H1 (cell line): ENCODE measurements around the gene EXTL1. TPM values are rescaled to one million over a fixed set of nuclear protein-coding genes. Genes with fewer than 3 reads are reported as not detected.

Experiments
- NANOG ChIP-seq: IDR thresholded peaks from 2 replicates; pipeline ENCODE4 v1.6.1; 2011; ENCODE audit warnings: low read length, low read depth, mild to moderate bottlenecking, inconsistent platforms; ENCODE audit not compliant: insufficient read depth, poor library complexity, severe bottlenecking
- SAP30 ChIP-seq: fragments of 300-600 bp; sonication (generic); IDR thresholded peaks from 2 replicates; pipeline ENCODE4 v1.7.1; 2012; ENCODE audit warnings: low read length, moderate library complexity, mild to moderate bottlenecking, inconsistent platforms; ENCODE audit not compliant: insufficient read depth, insufficient replicate concordance
- SIN3A ChIP-seq, 2 experiments: IDR thresholded peaks in 1 of 2; conservative IDR thresholded peaks in 1 of 2; 2 replicates each; pipeline ENCODE4 v1.6.1; 2011 to 2012; ENCODE audit warnings: low read length in 2 of 2, improper control_type of control experiment in 1 of 2, low read depth in 1 of 2, mild to moderate bottlenecking in 1 of 2
- TEAD4 ChIP-seq: IDR thresholded peaks from 2 replicates; pipeline ENCODE4 v1.6.1; 2012; ENCODE audit warnings: low read depth, low read length, inconsistent platforms, mixed read lengths
- USF2 ChIP-seq: IDR thresholded peaks from 2 replicates; pipeline ENCODE4 v1.6.1; 2011; ENCODE audit warnings: low read length, improper control_type of control experiment
- polyA plus RNA-seq, 7 experiments: library from polyadenylated mRNA; depleted of rRNA in 3 of 7; stranded (reverse) in 5 of 7; unstranded in 2 of 7; fragments of >200 nt in 5 of 7; fragments of 200-250 nt in 2 of 7; gene quantifications; 1 replicate in 5 of 7; 2 replicates in 1 of 7; 4 replicates in 1 of 7; pipeline versions ENCODE4 v1.2.1 to v1.2.3, GENCODE V29; 2011 to 2013; ENCODE audit warnings: missing spikeins in 2 of 7, mixed read lengths in 2 of 7
- total RNA-seq: library from RNA; stranded (reverse); fragmentation: NEBNext Ultra II Directional; extraction: Animal tissue kit (Norgen Biotek cat#: 25700); gene quantifications from 2 replicates; pipeline ENCODE4 v1.2.1, GENCODE V29; 2021

EXTL1 gene
- total and polyA plus RNA-seq, 2 of the 8 experiments (the other 6 are each of a cell fraction or from before 2014, with no cell fraction given): 0.89 to 1.2 TPM

- TF ChIP-seq USF2: 0 out of 2 replicates have a peak, but pooled peaks have one; percentile 6
- TF ChIP-seq NANOG: no peak
- peak; percentile 70 for TF ChIP-seq SAP30
- TF ChIP-seq SIN3A (conservative IDR thresholded peaks at IDR 0.05 in 1 of 2, IDR thresholded peaks at IDR 0.05 in 1 of 2; ENCODE audit: low read depth in 1 of 2, low read length in 2 of 2): peak; percentile 89 to 98; a peak in 3 of 4 replicates
- TF ChIP-seq TEAD4: no peak
- TF ChIP-seq, all 59 proteins: peak for 4
Observed at GRCh38 chr1:25993197-25993951, 28.2 kb upstream of the EXTL1 start (continued).
